Prostate gland (tissue), 2 donors: Measurements from ENCODE around the gene LDB1. TPM values are rescaled to one million over a fixed set of nuclear protein-coding genes. Genes with fewer than 3 reads are reported as not detected.

Experiments used
- DNase-seq: peaks from one replicate; pipeline ENCODE4 v3.0.0-alpha.2; 2019; ENCODE audit warnings: low spot score
- H3K27ac ChIP-seq, 2 donors: fragments of 200-600 bp; sonication (generic); 2 replicates each; pipeline ENCODE4 v1.5.1; 2017 to 2019
- H3K27me3 ChIP-seq: fragments of 200-600 bp; sonication (generic); replicated peaks from 2 replicates; pipeline ENCODE4 v1.5.1; 2019; ENCODE audit not compliant: insufficient read depth
- H3K36me3 ChIP-seq, 2 donors: fragments of 200-600 bp; sonication (generic); 1 replicate in 1 of 2; 2 replicates in 1 of 2; pipeline versions ENCODE4 v1.5.1 to v1.8.1; 2017 to 2019
- H3K4me1 ChIP-seq: fragments of 200-600 bp; sonication (generic); replicated peaks from 2 replicates; pipeline ENCODE4 v1.5.1; 2019
- H3K4me3 ChIP-seq, 2 donors: fragments of 200-600 bp; sonication (generic); 2 replicates each; pipeline ENCODE4 v1.5.1; 2017 to 2019
- H3K9me3 ChIP-seq: fragments of 200-600 bp; sonication (generic); 2 replicates; pipeline ENCODE4 v1.5.1; 2017
- POLR2A ChIP-seq: fragments of 450-650 bp; IDR thresholded peaks from one replicate; pipeline ENCODE4 v1.6.1; 2016; ENCODE audit warnings: antibody characterized with exemption, mild to moderate bottlenecking
- POLR2AphosphoS5 ChIP-seq: sonication (generic); formaldehyde crosslinking; IDR thresholded peaks from one replicate; pipeline ENCODE4 v1.6.1; 2017; ENCODE audit warnings: antibody characterized with exemption
- WGBS: methylation state at CpG from one replicate; pipeline ENCODE4 v1.1.5; 2018; 5-methylcytosine and 5-hydroxymethylcytosine counted together
- intact Hi-C: fragments of 100-400 bp; cut with DNase I; formaldehyde crosslinking; loops from one replicate; pipeline ENCODE4 v1.14.2; 2022
- total RNA-seq, 2 donors: library from RNA; depleted of rRNA; stranded (reverse); fragments of >200 nt; gene quantifications; one replicate each; pipeline ENCODE4 v1.1.0, GENCODE V29; 2016
- TF ChIP-seq, protein P1 (sequence below), 4 experiments: fragments of 200-600 bp in 2 of 4; fragments of 450-650 bp in 2 of 4; sonication (generic) in 2 of 4; IDR thresholded peaks; 1 replicate in 3 of 4; 2 replicates in 1 of 4; pipeline ENCODE4 v1.5.1; 2016 to 2019; ENCODE audit warnings: antibody characterized with exemption in 4 of 4, mild to moderate bottlenecking in 2 of 4, moderate library complexity in 2 of 4

The LDB1 gene, protein sequence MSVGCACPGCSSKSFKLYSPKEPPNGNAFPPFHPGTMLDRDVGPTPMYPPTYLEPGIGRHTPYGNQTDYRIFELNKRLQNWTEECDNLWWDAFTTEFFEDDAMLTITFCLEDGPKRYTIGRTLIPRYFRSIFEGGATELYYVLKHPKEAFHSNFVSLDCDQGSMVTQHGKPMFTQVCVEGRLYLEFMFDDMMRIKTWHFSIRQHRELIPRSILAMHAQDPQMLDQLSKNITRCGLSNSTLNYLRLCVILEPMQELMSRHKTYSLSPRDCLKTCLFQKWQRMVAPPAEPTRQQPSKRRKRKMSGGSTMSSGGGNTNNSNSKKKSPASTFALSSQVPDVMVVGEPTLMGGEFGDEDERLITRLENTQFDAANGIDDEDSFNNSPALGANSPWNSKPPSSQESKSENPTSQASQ
- 10 to 100 TPM; 55.0 to 91.5 TPM for total RNA-seq

DNA sequence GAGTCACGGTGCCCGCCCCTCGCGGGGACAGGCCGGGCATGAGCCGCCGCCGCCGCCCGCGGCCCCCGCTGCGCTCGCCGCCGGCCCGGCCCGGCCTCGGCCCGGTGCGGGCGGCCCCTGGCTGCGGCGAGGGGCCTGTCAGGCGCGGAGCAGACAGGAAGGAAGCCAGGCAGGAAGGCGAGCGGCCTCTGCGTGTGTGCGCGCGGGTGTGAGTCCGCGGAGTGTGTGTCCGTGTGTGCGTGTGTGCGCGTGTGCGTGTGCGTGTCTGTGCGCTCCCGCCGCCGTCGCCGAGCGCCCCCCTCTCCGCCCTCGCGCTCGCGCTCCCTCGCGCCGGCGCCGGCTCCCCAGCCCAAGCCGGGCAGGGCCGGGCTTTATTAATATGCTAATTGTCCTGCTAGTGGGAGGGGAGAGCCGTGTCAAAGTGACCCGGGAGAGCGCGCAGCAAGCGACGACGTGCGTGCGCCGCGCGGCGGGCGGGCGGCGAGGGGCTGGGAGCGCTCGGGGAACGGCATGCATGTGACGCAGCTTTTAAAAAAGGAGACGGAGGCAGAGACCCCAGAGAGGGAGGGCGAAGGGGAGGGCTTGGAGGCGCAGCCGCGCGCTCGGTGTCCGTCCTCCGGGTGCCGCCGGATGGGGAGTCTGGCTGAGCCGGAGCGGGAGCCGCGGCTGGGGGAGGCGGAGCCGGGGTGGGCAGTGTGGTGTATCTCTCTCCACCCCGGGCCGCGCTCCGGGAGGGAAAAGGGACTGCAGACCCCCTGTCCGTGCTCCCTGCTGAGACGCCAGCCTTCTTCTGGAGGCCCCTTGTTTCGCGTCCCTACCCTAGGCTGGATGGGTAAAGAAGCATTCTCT, at the start of gene LDB1:
LDB1 (minus strand) TSS at position 227 of the 849 bp plus-strand sequence. CDS start 258 bp downstream, outside the sequence.
- Histone ChIP-seq H3K36me3 (no peaks in the 10 kb centered on the region), H3K27ac (peak within 1 kb of the TSS; percentile 92 to 96), H3K27me3 (no peaks in the 10 kb centered on the region), H3K4me1 (peaks cover 30% of the 10 kb centered on the region), H3K9me3 (no peaks in the 10 kb centered on the region), H3K4me3 (peak within 1 kb of the TSS; percentile 70 to 81)
- WGBS = under 1% methylated on average over 92 of the region's 104 CpGs
- TF ChIP-seq POLR2AphosphoS5 = peak; percentile 95
- TF ChIP-seq, protein P1, sequence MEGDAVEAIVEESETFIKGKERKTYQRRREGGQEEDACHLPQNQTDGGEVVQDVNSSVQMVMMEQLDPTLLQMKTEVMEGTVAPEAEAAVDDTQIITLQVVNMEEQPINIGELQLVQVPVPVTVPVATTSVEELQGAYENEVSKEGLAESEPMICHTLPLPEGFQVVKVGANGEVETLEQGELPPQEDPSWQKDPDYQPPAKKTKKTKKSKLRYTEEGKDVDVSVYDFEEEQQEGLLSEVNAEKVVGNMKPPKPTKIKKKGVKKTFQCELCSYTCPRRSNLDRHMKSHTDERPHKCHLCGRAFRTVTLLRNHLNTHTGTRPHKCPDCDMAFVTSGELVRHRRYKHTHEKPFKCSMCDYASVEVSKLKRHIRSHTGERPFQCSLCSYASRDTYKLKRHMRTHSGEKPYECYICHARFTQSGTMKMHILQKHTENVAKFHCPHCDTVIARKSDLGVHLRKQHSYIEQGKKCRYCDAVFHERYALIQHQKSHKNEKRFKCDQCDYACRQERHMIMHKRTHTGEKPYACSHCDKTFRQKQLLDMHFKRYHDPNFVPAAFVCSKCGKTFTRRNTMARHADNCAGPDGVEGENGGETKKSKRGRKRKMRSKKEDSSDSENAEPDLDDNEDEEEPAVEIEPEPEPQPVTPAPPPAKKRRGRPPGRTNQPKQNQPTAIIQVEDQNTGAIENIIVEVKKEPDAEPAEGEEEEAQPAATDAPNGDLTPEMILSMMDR (IDR thresholded peaks at IDR 0.05) = peak in 2 of 4 experiments; percentile 28 to 41
- TF ChIP-seq POLR2A = peak; percentile 100
- peak; percentile 78 for DNase-seq
- intact Hi-C loops = no loop called here

DNA sequence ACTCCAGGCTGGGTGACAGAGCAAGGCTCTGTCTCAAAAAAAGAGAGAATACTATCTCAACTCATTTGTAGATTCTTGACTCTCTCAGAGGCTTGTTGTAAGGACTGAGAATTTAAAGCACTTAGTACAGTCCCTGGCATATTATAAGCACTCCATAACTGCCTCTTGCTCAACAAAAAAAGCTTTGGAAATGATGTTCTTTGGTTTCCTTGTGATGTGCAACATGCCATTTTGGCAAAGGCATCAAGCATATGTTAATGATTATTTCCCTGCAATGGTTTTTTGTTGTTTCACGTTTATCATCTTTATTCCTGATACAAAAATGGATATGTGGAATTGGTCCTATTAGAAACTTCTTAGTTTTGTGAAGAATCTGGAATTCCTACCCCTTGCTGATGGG, 47.7 kb upstream of the LDB1 start:
- no peak overlapping the region for H3K4me3 ChIP-seq
- TF ChIP-seq POLR2A (no peak), POLR2AphosphoS5 (no peak)
- TF ChIP-seq, protein P1 (IDR thresholded peaks at IDR 0.05) = no peak
- 44% methylated on average over 1 of the region's 1 CpG for WGBS
- intact Hi-C loops = loop anchor here (2.0 to 5.0 kb wide), 2 partner anchors 184 to 231 kb away; no protein-coding TSS in a partner anchor
- no peak for DNase-seq
- no peaks in the 10 kb centered on the region for H3K9me3 ChIP-seq
- H3K27ac ChIP-seq = no peak overlapping the region
- H3K27me3 ChIP-seq = no peaks in the 10 kb centered on the region
- H3K4me1 ChIP-seq = no peaks in the 10 kb centered on the region
- H3K36me3 ChIP-seq = no peaks in the 10 kb centered on the region

DNA sequence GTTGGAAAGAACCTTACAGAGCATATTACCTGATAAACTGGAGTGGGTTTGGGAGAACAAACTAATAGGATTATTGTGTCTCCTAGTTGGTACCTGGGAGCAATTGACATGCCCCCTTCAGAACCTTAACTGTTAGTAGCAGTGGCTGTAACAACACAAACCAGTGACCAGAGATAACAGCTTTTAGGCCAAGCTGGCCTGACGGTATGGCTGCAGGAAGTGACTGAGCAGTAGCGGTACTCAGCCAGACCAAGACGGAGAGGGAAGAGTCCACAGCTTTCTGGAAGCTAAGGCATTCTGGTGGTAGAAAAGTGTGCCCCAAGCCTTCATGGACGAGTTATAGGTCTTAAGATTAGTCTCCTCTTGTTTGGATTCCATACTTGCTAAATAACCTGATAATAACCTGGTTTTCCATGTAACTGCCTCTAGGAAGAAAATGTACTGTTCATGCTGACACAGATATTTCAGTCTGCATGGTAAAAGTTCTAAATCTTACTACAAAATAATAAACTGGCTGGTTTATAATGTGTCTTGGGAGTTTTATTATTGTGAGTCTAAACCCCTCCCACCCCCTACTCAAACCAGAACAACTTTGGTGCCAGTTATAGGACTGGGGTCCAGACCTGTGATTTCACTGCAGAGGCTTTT, 43.3 kb upstream of the LDB1 start:
- no peaks in the 10 kb centered on the region for H3K27me3 ChIP-seq
- intact Hi-C loops = no loop called here
- H3K27ac ChIP-seq = no peak overlapping the region
- 68% methylated on average over 4 of the region's 4 CpGs for WGBS
- DNase-seq = no peak
- H3K4me1 ChIP-seq = no peaks in the 10 kb centered on the region
- H3K36me3 ChIP-seq = peaks cover 16 to 38% of the 10 kb centered on the region in 2 donors
- H3K9me3 ChIP-seq = no peaks in the 10 kb centered on the region
- no peak overlapping the region for H3K4me3 ChIP-seq
- TF ChIP-seq POLR2A = no peak
- TF ChIP-seq, protein P1 (IDR thresholded peaks at IDR 0.05) = no peak
- TF ChIP-seq POLR2AphosphoS5 = no peak

DNA sequence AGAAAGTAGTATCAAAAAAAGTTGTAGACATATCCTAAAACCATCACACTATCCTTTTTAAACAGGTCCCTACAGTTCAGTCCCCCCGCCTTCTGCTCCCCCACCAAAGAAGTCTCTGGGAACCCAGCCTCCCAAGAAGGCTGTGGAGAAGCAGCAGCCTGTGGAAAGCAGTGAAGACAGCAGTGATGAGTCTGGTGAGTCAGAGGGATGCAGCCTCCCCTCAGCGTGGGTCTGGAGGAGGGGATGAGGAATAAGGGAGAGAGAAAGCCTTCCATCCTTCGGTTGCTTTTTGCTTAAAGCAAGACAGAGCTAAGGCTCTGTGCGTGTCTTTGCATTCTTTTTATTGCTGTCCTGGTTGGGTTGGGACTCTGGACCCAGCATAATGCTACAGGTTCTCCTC, 39.7 kb upstream of the LDB1 start:
- H3K9me3 ChIP-seq = no peaks in the 10 kb centered on the region
- intact Hi-C loops = no loop called here
- H3K27ac ChIP-seq = no peak overlapping the region
- no peak for TF ChIP-seq POLR2AphosphoS5
- H3K4me1 ChIP-seq = no peaks in the 10 kb centered on the region
- WGBS = 94% methylated on average over 4 of the region's 4 CpGs
- H3K27me3 ChIP-seq = no peaks in the 10 kb centered on the region
- DNase-seq = no peak
- no peak overlapping the region for H3K4me3 ChIP-seq
- H3K36me3 ChIP-seq = peaks cover 16 to 38% of the 10 kb centered on the region in 2 donors
